Vagina (tissue), 2 donors: ENCODE results near the gene PMEPA1. TPM values are rescaled to one million over a fixed set of nuclear protein-coding genes. Genes with fewer than 3 reads are reported as not detected.

Experiments
- DNase-seq, 2 donors: peaks; one replicate each; pipeline ENCODE4 v3.0.0-alpha.2; 2017; ENCODE audit errors: extremely low spot score in 2 of 2
- H3K27ac ChIP-seq: fragments of 200-600 bp; sonication (generic); one replicate; pipeline ENCODE4 v1.5.1; 2019
- H3K27me3 ChIP-seq: fragments of 200-600 bp; sonication (generic); one replicate; pipeline ENCODE4 v1.5.1; 2019
- H3K36me3 ChIP-seq, 2 donors: fragments of 200-600 bp; sonication (generic); one replicate each; pipeline ENCODE4 v1.5.1; 2017 to 2019
- H3K4me1 ChIP-seq: fragments of 200-600 bp; sonication (generic); one replicate; pipeline ENCODE4 v1.5.1; 2019
- H3K4me3 ChIP-seq, 2 donors: fragments of 200-600 bp; sonication (generic); 1 replicate in 1 of 2; 2 replicates in 1 of 2; pipeline ENCODE4 v1.5.1; 2016 to 2019
- H3K9me3 ChIP-seq: fragments of 200-600 bp; sonication (generic); one replicate; pipeline ENCODE4 v1.5.1; 2019
- POLR2A ChIP-seq, 2 donors: fragments of 450-650 bp; IDR thresholded peaks; one replicate each; pipeline ENCODE4 v1.6.1; 2017; ENCODE audit warnings: antibody characterized with exemption in 2 of 2, mild to moderate bottlenecking in 2 of 2, moderate library complexity in 2 of 2
- POLR2AphosphoS5 ChIP-seq, 2 donors: sonication (generic); formaldehyde crosslinking; IDR thresholded peaks; one replicate each; pipeline ENCODE4 v1.9.0; 2017; ENCODE audit warnings: antibody characterized with exemption in 2 of 2, mild to moderate bottlenecking in 2 of 2, low read depth in 1 of 2; ENCODE audit not compliant: insufficient read depth in 1 of 2
- intact Hi-C: fragments of 100-400 bp; cut with DNase I; formaldehyde crosslinking; loops from one replicate; pipeline ENCODE4 v1.15.1; 2023
- total RNA-seq: library from RNA; depleted of rRNA; stranded (reverse); fragments of >200 nt; gene quantifications from one replicate; pipeline ENCODE4 v1.2.3, GENCODE V29; 2016
- TF ChIP-seq, protein P1 (sequence below), 3 experiments: fragments of 450-650 bp in 2 of 3; fragments of 200-600 bp in 1 of 3; sonication (generic) in 1 of 3; IDR thresholded peaks; one replicate each; pipeline ENCODE4 v1.5.1; 2017 to 2019; ENCODE audit warnings: antibody characterized with exemption in 3 of 3, mild to moderate bottlenecking in 2 of 3, moderate library complexity in 2 of 3

Gene PMEPA1
- total RNA-seq, 1 donor from 2014 or later: 11.3 TPM

DNA sequence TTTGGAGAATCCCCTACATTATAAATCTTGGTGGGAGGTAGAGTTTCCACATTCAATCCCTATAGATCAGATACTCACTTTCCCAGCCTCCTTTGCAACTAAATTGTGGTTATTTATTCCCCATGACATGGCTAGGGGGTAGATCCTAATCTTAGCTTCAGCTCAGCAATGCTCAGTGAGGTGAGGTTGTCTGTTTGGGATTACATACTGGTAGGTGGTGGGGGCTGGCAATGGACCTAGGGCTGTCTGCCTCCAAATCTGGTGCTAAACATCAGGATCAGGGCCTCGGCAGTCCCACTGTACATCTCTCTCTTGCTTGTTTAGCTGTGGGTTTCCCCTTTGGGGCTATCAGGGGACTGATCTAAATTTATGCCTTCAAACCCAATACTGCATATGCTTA, 45.8 kb upstream of the PMEPA1 start:
- intact Hi-C loops: loop anchor here (5.0 kb wide), 1 partner anchor 52 kb away; no protein-coding TSS in a partner anchor
- no peak for DNase-seq
- Histone ChIP-seq H3K4me3 (no peak overlapping the region), H3K36me3 (no peaks in the 10 kb centered on the region), H3K27ac (no peak overlapping the region), H3K27me3 (no peaks in the 10 kb centered on the region), H3K9me3 (no peaks in the 10 kb centered on the region), H3K4me1 (no peaks in the 10 kb centered on the region)
- TF ChIP-seq, protein P1, sequence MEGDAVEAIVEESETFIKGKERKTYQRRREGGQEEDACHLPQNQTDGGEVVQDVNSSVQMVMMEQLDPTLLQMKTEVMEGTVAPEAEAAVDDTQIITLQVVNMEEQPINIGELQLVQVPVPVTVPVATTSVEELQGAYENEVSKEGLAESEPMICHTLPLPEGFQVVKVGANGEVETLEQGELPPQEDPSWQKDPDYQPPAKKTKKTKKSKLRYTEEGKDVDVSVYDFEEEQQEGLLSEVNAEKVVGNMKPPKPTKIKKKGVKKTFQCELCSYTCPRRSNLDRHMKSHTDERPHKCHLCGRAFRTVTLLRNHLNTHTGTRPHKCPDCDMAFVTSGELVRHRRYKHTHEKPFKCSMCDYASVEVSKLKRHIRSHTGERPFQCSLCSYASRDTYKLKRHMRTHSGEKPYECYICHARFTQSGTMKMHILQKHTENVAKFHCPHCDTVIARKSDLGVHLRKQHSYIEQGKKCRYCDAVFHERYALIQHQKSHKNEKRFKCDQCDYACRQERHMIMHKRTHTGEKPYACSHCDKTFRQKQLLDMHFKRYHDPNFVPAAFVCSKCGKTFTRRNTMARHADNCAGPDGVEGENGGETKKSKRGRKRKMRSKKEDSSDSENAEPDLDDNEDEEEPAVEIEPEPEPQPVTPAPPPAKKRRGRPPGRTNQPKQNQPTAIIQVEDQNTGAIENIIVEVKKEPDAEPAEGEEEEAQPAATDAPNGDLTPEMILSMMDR (IDR thresholded peaks at IDR 0.05): no peak
- TF ChIP-seq POLR2AphosphoS5 (IDR thresholded peaks at IDR 0.05; ENCODE audit: insufficient read depth in 1 of 2, low read depth in 1 of 2) (no peak), POLR2A (IDR thresholded peaks at IDR 0.05) (no peak)

DNA sequence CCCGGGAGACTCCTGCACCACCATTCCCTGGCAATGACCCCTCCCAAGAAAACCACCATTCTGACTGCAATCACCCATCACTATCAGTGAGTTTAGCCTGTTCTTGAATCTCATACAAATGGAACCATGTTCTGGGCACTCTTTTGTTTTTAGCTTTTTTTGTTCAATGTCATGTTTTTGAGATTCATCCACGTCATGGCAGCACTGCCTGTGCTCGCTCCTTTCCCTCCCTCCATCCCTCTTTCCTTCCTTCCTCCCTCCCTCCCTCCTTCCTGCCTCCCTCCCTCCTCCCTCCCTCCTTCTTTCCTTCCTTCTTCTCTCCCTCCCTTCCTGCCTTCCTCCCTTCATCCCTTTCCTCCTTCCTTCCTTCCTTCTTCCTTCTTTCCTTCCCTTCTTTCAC, 44.4 kb upstream of the PMEPA1 start:
- Histone ChIP-seq H3K36me3 (no peaks in the 10 kb centered on the region), H3K27ac (no peak overlapping the region), H3K9me3 (no peaks in the 10 kb centered on the region), H3K4me1 (peaks cover 8% of the 10 kb centered on the region), H3K4me3 (no peak overlapping the region), H3K27me3 (no peaks in the 10 kb centered on the region)
- TF ChIP-seq POLR2AphosphoS5 (IDR thresholded peaks at IDR 0.05; ENCODE audit: insufficient read depth in 1 of 2, low read depth in 1 of 2) (no peak), POLR2A (IDR thresholded peaks at IDR 0.05) (no peak)
- TF ChIP-seq, protein P1 (IDR thresholded peaks at IDR 0.05): no peak
- intact Hi-C loops: no loop called here
- no peak for DNase-seq

DNA sequence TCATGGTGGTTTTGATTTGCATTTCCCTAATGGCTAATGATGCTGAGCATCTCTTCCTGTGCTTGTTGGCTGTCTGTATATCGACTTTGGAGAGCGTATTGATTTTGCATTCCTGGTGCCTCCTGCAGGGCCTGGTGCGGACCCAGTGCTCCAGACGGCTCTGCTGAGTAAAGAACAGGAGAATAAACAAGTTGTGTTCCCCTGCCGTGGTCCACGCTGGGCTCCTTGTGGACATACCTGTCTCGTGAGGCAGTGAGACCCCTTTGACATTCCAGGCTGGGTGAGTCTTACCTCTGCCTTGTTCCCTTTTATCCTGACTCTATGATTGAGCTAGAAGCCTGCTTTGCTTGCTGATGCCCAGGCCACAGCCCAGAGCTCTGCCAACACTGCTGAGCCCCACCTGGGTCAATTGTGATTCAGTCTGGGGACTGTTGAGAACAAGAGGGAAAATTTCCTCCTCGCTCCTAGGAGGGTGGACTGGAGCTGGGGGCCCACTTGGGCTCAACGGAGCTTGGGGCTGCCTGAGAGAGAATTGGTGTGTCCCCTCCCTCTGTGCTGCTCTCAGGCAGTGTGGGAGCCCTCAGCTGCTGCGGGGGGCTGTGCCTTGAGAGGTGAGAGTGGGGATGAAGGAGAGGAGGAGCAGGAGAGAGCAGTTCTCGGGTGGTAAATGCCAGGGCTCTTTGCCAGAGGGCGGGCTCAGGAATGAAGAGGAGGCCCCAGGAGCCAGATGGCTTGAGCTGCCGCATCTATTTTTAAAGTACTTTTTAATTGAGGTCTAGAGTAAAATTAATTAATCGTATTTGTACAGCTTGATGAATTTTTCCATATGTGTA, 43.7 kb upstream of the PMEPA1 start:
- DNase-seq: no peak
- Histone ChIP-seq H3K36me3 (no peaks in the 10 kb centered on the region), H3K4me1 (peaks cover 14% of the 10 kb centered on the region), H3K27ac (no peak overlapping the region), H3K4me3 (no peak overlapping the region), H3K9me3 (no peaks in the 10 kb centered on the region), H3K27me3 (no peaks in the 10 kb centered on the region)
- intact Hi-C loops: no loop called here
- TF ChIP-seq, protein P1 (IDR thresholded peaks at IDR 0.05): no peak
- TF ChIP-seq POLR2AphosphoS5 (IDR thresholded peaks at IDR 0.05; ENCODE audit: insufficient read depth in 1 of 2, low read depth in 1 of 2): no peak
- no peak for TF ChIP-seq POLR2A (IDR thresholded peaks at IDR 0.05)

DNA sequence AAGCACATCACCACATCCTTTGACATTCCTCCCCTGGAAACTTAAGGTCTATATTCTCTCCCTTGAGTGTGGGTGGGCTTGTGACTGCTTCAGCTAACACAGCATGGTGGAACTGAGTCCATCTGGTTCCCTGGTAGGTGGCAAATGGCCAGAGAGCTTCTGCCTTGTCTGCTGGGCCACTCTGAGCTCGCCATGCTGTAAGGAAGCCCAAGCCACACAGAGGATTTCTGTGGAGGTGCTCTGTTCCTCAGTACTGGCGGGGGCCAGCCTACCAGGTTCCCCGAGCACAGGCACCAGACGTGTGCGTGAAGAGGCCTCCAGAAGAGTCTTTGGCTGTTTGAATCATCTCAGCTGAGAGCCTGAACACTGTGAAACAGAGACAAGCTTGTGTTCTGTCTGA, 41.6 kb upstream of the PMEPA1 start:
- no peak overlapping the region for H3K27ac ChIP-seq
- no peak for DNase-seq
- TF ChIP-seq POLR2AphosphoS5 (IDR thresholded peaks at IDR 0.05; ENCODE audit: insufficient read depth in 1 of 2, low read depth in 1 of 2) (no peak), POLR2A (IDR thresholded peaks at IDR 0.05) (no peak)
- TF ChIP-seq, protein P1 (IDR thresholded peaks at IDR 0.05): no peak
- peaks cover 25% of the 10 kb centered on the region for H3K4me1 ChIP-seq
- H3K27me3 ChIP-seq: no peaks in the 10 kb centered on the region
- H3K4me3 ChIP-seq: no peak overlapping the region
- H3K9me3 ChIP-seq: no peaks in the 10 kb centered on the region
- intact Hi-C loops: no loop called here
- no peaks in the 10 kb centered on the region for H3K36me3 ChIP-seq

DNA sequence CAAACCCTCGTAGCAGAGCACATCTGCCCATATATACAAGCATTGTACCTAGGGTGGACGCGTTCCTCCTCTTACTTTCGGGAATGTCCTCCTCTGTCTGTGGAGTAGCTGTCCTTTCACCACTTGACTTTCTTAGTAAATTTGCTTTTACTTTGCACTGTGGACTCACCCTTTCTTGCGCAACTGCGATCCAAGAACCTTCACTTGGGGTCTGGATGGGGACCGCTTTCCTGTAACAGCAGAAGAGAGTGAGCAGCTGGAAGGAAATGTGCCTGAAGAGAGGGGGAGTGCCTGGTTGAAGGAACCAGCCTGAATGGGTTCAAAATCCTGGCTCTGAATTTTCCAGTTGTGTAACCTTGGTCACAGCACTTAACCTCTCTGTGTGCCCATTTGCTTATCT, 40.1 kb upstream of the PMEPA1 start:
- Histone ChIP-seq H3K4me1 (peaks cover 25% of the 10 kb centered on the region), H3K27ac (no peak overlapping the region), H3K27me3 (no peaks in the 10 kb centered on the region), H3K4me3 (no peak overlapping the region), H3K36me3 (no peaks in the 10 kb centered on the region), H3K9me3 (no peaks in the 10 kb centered on the region)
- no peak for TF ChIP-seq POLR2AphosphoS5 (IDR thresholded peaks at IDR 0.05; ENCODE audit: insufficient read depth in 1 of 2, low read depth in 1 of 2)
- TF ChIP-seq, protein P1 (IDR thresholded peaks at IDR 0.05): no peak
- no peak for DNase-seq
- intact Hi-C loops: no loop called here
